HG03103 (cell line): Measurements from ENCODE around the gene EPB41L1.
"Not testable (repeated sequence)": the region's sequence is repeated elsewhere in the genome, so short reads cannot be mapped to it uniquely, and the experiment has no call there.

Experiments used
- ATAC-seq: cut with Tn5 transposase; IDR thresholded peaks from one replicate; pipeline ENCODE4 v1.9.1; 2021; ENCODE audit warnings: low read depth; ENCODE audit not compliant: unreplicated experiment

Gene EPB41L1

DNA sequence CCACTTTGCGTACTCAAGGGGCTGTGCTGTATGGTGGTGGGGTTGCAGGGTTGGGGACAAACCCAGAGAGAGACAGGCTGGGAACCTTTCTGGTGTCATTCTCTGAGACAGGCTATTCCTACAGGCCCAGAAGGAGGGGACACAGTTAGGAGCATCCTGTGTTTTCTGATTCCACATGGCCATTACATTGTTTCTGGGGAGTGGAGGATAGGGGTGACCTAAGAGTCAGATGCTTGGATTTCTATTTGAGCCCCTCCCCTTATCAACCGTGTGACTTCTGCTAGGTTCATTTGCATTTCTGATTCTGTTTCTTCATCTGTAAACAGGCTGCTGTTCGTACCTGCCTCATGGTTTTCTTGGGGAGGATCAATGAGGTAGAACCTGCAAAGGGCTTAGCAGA lies 29.4 kb upstream of the EPB41L1 start:
- ATAC-seq: no peak

DNA sequence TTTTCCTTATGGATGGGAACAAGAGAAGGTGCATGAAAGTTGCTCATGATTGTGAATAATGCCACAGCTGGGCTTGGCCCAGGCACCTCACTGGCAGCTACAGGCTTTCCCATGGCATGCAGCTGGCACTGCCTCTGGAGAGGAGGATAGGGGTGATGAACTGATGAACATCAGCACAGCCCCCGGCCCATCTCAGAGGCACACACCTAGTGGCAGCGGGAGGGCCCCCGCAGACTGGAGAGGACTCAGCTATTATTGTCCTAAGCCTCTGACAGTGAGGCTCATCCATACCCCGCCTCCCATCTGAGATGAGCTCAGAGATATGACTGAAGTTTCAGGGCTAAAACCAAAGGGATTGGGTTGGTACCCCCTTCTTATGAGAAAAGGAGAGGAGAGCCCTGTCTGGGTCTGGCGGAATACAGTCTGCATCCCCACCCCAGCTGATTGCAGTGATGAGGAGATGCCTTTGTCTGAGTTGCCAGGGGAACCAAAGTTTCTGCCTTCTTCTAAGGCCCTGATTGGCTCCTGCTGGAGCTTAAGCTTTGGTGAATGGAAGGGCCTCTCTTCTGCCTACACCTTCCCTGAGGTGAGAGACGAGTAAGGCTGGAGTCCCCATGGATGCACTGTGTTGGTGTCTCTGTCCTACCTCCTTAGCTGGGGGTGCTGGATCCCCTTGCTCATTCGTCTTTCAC lies 27.6 kb upstream of the EPB41L1 start:
- ATAC-seq: no peak

DNA sequence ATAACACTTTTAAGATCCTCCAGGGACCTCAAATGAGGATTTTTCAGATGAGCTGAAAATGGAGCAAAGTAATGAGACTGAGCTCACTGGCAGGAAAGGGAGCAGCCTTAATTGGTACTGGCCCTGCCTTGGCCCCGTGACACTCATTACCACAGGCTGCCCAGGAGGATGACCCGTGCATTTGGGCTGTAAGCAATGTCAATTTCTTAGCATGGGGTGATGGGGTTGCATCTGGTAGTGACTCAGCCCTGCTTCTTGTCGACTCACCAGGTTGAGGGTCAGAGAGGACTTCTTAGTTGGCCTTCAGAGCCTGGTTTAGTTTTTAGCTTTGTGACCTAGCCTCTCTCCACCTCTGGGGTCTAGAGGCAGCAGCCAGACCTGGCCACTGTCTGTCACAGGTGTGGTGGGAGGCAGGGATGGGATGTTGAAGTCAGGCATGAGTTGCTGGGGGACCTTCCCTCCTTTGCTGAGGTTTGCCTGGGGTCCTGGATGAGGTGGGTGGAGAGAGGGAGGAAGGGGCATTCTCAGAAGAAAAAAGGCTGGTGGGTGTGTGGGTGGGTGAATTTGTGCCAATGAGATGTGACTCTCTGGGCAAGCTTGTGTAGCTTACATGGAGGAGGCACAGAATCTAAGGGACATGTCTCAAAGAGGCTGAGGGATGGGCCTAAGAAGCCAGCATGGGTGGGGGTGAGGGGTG lies 25.9 kb upstream of the EPB41L1 start:
- no peak for ATAC-seq

DNA sequence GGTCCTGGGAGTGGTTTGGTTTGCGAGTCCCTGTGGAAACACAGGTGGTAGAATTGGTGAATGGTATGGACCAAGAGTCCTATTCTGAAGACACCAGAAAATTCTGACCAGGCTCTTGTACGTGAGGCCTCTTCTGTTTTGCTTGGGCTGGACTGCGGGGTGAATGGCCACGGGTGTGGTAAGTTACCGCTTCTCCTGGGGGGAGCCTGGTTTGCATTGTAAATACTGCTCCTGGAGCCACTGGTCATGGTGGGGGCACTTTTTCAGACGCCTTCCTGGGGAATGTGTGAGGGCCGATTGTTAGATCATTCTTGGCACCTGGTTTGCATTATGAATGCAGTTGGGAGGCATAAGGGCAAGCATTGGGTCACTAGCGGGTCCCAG lies 25.4 kb upstream of the EPB41L1 start:
- no peak for ATAC-seq

DNA sequence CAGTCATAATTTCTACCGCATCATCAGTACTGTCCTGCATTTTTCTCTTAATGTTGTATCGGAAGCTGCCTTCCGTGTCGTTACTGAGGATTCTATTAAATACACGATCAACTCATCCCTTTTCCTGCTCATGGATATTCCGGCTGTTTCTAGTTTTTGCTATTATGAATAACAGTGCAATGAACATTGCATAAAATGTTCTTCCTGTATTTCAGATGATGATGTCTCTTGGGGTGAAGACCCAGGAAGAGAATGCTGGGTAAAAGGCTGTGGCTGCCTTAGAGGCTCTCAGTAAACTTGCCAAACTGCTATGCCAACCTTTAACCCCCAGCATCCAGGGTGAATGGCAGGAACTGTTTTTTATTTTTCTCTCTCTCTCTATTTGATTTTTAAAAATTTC lies 24.1 kb upstream of the EPB41L1 start:
- ATAC-seq: no peak

DNA sequence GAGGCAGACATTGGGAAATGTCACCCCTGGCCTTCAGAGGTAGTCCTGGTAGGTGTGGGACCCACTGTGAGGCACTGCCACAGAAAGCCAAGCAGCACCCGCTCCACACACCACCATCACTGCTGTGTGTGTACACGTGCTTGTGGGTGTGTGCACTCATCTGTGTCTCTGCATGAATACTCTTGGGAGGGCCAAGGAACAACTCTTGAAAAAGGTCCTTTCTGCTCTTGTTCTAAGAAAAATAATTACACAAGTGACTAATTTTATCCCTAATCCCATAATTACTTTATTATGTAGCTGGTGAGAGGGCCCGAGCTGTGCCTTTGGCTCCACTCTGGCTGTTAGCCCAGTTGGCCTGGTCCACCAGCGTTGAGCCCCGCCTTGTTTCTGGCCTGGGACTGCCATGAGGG lies 21.7 kb upstream of the EPB41L1 start:
- no peak for ATAC-seq

DNA sequence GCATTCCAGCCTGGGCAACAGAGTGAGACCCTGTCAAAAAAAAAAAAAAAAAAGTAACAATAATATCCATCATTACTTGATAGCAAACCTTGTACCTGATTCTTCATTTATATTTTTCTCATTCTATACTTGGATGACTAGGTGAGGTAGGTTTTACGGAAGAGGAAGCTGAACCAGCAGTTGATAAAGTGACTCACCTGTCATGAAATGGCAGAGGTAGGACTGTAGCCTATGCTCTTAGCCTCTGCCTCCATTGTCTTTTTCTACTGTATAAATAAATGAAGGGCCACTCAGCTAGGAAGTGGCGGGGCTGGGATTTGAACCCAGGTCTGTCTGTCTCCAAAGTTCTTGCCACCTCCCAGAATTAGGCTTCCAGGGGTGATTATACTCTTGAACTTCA lies 20.7 kb upstream of the EPB41L1 start:
- ATAC-seq: no peak

DNA sequence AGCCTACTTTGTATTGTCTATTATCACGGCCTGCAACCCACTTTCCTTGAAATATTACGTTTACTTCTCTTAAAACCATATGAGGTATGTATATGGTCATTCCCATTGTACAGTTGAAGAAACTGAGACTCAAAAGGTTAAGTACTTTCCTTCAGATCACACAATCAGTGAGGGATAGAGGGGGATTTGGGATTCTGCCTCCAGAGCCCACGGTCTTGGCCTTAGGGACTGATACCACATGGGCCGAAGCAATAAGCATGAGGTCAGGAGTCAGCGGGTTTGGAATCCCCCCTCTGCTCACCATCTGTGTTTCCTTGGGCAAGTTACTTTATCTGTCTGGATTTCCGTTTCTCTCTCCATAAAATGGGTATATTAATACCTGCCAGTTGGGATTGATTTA lies 19.4 kb upstream of the EPB41L1 start:
- ATAC-seq: no peak

DNA sequence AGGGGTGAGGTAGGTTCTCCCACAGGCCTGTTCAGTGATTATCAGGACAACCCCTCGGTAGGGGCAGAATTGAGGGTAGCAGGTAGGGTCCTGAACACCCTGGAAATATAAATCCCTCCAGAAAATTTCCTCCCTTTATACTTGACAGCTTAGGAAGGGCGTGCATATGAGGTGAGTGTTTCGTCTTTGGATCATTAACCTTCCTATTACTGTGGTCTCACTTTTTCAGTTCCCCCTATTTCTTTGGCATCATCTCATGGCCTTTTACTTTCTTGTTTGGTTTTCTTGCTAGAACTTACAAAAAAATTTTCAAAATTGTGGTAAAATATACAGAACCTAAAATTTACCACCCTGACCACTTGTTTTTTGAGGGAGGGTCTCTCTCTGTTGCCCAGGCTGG lies 18.7 kb upstream of the EPB41L1 start:
- no peak for ATAC-seq

DNA sequence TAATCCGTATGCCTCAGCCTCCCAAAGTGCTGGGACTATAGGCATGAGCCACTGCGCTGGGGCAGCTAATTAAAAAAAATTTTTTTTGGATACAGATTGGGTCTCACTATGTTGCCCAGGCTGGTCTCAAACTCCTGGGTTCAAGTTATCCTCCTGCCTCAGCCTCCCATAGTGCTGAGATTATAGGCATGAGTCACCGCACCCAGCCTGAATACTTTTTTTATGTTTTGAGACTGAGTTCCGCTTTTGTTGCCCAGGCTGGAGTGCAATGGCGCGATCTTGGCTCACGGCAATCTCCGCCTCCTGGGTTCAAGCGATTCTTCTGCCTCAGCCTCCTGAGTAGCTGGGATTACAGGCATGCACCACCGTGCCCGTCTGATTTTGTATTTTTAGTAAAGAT lies 17.2 kb upstream of the EPB41L1 start:
- not testable (repeated sequence) for ATAC-seq

DNA sequence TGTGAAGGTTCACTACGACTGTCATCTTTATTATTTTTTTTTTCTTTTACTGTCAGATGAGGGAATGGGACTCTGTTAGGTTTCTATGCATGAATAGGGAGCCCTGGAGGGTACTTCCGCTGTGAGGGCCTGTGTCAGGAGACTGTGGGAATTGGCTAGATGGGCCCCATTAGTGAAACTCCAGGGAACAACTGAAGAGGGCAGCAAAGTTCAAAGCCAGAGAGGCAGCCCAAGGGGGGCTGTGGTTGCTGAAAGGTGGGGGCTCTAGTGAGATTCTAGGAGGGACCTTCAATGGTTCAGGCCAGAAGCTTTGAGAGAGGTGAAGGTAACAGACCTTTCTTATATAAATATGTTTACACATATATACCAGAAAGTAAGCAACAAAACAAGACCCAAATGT lies 13.2 kb upstream of the EPB41L1 start:
- no peak for ATAC-seq

DNA sequence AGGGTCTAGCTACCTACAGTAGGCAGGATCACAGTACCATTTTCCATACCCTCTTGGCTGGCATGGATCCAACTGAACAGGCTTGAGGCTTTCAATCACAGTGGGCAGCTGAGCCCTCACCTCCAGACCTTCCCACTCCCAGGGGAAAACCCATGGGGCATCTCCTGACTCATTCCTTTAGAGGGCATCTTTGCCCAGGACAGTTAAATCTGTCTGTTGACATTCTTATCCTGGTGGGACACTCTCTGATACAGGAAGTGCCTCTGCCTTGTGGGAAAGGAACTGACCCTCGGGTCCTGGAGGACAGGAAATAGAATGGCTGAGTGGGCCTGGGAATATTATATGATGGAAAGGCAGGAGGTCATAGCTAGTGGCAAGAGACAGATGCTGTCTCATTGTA lies 10.2 kb upstream of the EPB41L1 start:
- no peak for ATAC-seq

DNA sequence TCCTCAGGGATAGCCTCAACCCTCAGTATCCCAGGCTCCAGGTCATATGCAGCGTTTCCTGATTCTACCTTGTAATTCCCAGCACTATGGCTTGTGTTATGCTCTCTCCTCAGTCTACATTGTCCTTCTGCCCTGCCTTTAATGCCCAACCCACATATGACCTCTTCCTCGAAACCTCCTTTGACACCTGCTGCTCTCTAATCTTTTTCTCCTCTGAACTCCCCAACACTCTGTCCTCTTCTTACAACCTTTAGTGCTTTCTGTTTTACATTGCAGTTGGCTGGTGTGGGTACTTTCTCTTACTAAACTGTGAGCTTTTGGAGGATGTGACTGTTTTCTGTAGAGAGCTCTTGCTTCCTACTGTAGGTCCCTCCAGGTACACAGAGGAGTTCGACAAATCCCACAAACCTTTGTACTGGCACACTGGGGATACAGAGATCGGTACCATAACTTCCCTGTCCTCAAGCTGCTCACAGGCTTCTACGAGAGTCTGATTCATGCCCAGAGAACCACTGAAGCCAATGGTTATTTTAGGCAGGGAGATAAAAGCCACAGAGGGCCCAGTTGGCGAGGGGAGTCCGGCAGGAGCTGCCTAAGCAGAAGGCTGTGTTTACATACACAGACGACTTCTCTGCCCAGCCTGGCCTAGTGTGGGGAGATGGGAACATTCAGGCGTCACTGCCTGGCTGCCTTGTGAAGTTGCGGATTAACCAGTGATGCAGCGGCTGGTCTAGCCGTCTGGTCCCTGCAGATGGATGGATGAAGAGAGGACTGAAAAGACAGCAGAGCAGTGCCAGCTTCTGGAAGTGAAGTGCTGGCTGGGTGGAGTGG lies 8.4 kb upstream of the EPB41L1 start:
- no peak for ATAC-seq

DNA sequence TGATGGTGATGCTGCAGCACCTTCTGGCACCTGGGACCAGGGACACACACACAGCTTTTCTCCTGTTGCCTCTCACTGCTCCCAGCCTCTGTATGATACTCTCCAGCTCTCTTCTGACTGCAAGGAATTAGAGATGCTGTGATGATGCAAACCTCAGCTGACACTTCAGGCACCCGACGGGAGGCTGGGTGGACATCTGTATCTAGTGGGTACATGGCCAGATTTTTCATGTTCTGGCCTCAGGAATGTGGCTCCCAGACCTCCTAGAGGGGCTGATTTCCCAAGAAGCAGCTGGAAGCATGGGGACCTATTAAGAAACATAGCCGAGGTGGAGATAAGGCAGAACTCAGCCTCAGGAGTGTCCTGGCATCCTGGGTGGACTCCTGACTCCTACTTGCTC lies 6.8 kb upstream of the EPB41L1 start:
- no peak for ATAC-seq

DNA sequence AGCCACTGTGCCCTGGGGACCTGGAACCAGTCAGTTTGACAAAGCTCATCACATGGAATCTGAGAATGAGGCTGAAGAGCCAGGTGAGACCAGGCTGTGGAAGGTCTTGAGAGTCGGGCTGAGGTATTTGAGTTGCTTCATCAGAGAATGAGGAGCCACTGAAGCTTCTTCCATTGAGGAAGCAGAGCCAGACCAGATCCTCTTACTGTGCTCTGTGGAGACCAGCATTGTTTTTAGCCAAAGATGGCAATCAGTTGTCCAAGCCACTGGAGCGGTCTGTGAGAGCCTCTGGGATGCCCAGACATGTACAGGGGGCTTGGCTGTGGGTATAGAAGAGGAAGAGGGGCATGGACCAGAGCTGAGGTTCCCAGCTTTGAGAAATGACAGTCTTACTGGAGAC lies 6.1 kb upstream of the EPB41L1 start:
- no peak for ATAC-seq

DNA sequence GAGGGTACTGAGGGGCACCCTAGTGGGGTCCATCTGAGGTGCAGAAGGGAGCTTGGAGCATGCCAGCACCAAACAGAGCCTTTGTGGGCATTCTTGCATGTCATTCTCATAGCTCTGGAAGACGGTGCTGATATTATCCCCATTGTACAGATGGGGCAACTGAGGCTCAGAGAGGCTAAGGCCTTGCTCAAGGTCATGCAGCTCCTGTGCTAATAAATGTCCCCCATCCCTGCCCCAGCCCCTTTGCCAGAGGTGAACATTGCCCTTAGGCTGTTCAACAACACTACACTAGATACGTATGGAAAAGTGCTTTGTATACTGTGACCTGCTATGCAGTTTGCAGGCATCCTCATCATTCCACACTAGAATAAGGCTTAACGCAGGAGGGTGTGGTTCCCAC lies 5.5 kb upstream of the EPB41L1 start:
- ATAC-seq: no peak

DNA sequence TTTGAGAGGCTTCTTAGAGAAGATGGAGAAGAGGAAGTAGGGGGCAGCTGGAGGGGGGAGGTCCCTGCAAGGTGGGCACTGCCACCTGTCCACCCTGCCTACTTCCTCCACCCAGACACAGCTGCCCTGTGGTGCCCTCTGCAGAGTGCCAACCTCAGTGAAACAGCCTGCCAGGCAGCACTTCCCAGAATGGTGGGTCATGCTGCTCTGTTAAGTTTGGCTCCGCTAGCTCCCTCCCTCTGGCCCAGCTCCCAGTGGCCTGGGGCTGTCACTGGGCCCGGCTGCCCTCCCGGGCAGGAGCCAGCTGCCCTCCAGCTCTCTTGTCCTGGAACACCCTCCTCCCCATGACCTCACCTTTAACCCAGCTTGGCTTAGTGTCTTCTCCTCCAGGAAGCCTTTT lies 5.1 kb upstream of the EPB41L1 start:
- ATAC-seq: no peak

DNA sequence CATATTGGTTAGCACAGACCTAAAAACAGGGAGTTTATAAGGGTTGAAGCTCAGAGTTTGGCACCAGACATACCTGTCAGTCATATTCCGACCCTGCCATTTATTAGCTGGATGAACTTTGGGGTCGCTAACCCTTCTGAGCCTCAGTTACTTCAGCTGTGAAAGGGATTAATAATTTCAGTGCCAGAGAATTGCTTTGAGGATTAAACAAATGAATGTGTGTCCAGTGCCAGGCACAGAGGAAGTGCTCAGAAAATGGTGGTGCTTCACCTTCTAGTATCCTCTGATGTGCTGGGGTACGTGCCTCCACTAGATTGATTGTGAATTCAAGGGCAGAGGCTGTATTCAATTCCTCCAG lies 4.1 kb upstream of the EPB41L1 start:
- ATAC-seq: no peak

DNA sequence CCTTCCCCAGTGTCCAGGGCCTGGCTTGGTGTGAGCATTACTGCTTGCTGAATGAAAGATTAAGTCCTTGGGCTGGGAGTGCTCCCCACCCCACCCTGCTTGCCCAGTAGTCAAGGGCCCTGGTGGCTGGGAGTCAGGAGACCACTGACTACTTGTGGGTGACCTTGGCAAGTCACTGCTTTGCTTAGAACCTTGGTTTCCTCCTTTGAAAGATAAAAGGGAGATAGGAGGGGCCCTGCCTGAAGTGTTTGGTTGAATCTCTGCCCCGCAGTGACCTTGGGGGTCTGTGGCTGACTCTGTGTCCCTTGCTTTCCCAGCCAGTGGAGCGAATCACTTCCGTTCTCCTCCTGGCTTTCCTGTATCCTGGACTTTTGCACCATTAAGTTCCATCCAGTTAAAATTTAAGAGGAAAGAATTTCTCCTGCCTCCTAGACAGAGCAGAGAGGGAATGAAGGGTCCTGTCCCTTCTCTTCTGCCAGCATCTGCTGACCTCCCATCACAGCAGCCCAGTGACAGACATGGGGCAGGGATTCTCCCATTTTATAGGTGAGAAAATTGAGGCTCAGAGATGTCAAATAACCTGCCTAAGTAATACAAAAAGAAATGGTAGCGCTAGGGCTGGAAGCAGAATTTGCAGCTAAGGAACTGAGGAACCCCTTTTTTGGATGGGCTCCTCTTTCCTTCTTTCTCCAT lies 3.5 kb upstream of the EPB41L1 start:
- ATAC-seq: no peak

DNA sequence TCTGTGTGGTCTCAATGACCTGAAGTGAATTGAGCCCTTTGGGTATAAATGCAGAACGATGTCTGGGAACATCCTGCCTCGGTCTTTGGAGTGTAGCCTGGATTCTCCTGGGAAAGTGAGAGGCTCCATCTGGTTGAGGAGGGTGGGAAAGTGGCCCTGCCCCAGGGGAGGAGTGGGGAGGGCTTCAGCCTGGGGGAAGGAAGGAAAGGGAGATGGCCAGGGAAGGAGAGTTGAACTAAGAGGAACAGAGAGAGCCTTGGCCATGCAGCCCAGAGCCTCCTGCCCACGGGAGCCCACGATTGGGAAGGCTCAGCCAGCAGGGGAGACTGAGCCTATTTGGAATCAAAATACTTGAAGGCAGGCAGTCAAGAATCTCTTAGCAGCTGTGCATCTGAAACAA lies 2.3 kb upstream of the EPB41L1 start:
- no peak for ATAC-seq

DNA sequence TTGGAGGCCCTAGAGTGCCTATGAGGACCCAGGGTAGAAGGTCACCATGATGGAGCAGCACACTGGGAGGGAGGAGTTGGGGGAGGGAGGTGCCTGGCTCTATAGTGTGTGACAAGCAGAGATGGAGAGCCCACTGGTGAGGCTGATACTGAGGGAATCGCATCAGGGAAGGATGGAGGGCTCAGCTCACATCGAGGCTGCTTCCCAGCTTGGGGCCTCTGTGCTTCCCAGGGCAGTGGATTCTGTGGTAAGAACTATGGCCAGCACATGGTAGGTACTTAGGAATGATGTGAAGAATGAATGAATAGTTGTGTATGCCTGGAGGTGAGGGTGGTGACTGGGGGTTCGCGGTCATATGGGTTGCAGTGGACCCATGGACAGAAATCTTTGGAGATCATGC lies 1.3 kb upstream of the EPB41L1 start:
- ATAC-seq: no peak
